SK-N-MC (cell line): ENCODE results near the gene ABI2.

Experiments used
- EZH2 ChIP-seq: fragments of 200-600 bp; sonication (generic); IDR thresholded peaks from one replicate; pipeline ENCODE4 v1.6.1; 2017; ENCODE audit warnings: antibody characterized with exemption
- FOXP2 ChIP-seq: optimal IDR thresholded peaks from 2 replicates; pipeline ENCODE3; 2011; ENCODE audit warnings: mild to moderate bottlenecking, moderate library complexity; ENCODE audit not compliant: insufficient read depth; ENCODE audit errors: extremely low read length, control extremely low read depth
- POLR2AphosphoS5 ChIP-seq: IDR thresholded peaks from 2 replicates; pipeline ENCODE4 v1.6.1; 2012; ENCODE audit warnings: mild to moderate bottlenecking, low read depth, low read length, borderline replicate concordance

DNA sequence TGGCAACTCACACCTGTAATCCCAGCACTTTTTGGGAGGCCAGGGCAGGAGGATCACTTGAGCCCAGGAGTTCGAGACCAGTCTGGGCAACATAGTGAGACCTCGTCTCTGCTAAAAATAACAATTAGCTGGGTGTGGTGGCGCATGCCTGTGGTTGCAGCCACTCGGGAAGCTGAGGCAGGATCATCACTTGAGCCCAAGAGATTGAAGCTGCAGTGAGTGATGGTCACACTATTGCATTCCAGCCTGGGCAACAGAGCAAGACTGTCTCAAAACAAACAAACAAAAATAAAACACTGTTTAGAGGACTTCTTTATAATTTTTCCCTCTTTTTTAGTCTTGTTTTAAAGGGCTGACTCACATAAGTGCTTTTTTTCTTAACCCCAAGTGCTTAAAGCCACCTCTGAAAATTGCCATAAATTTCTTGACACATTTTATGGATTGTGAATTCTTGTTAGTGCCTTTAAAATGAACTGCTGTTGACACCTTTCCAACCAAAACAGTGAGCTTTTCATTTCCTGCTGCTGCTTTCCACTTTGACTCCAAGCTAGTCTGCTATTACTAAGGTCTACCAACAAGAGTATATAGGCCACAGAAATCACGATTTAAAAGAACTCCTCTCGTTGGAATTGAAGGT is 47.6 kb upstream of the ABI2 start:
- TF ChIP-seq POLR2AphosphoS5 (no peak), EZH2 (no peak), FOXP2 (no peak)
